OCI-LY1 (cell line): ENCODE measurements around the gene CD2BP2.

Experiments used
- H2AFZ ChIP-seq: fragments of 200-600 bp; sonication (generic), shearing (Covaris generic); 2 replicates; pipeline ENCODE4 v1.6.0; 2014; ENCODE audit warnings: antibody characterized with exemption, mild to moderate bottlenecking, low read length
- H3F3A ChIP-seq: fragments of 200-600 bp; sonication (generic), shearing (Covaris generic); 2 replicates; pipeline ENCODE4 v1.6.0; 2014; ENCODE audit warnings: mild to moderate bottlenecking, antibody characterized with exemption, low read length, moderate library complexity; ENCODE audit not compliant: insufficient read depth
- H3K27ac ChIP-seq: fragments of 200-600 bp; sonication (generic); 2 replicates; pipeline ENCODE4 v1.5.1; 2014; ENCODE audit warnings: low read length, mixed run types, mild to moderate bottlenecking, low read depth; ENCODE audit not compliant: poor library complexity, severe bottlenecking
- H3K27me3 ChIP-seq: fragments of 200-600 bp; sonication (generic); 2 replicates; pipeline ENCODE4 v1.6.0; 2014; ENCODE audit warnings: antibody characterized with exemption, mild to moderate bottlenecking, low read length, moderate library complexity; ENCODE audit not compliant: insufficient read depth
- H3K36me3 ChIP-seq: fragments of 200-600 bp; sonication (generic); 2 replicates; pipeline ENCODE4 v1.6.1; 2014; ENCODE audit warnings: mild to moderate bottlenecking, antibody characterized with exemption, low read length, moderate library complexity, mixed read lengths; ENCODE audit not compliant: insufficient read depth
- H3K4me1 ChIP-seq: fragments of 200-600 bp; sonication (generic); 2 replicates; pipeline ENCODE4 v1.5.1; 2014; ENCODE audit warnings: mild to moderate bottlenecking, low read length, moderate library complexity; ENCODE audit not compliant: insufficient read depth, severe bottlenecking
- H3K4me2 ChIP-seq: fragments of 200-600 bp; sonication (generic), shearing (Covaris generic); 2 replicates; pipeline ENCODE4 v1.6.1; 2014; ENCODE audit warnings: low read length
- H3K4me3 ChIP-seq: fragments of 200-600 bp; sonication (generic); 2 replicates; pipeline ENCODE4 v1.5.1; 2014; ENCODE audit warnings: low read length, low read depth, mild to moderate bottlenecking, mixed read lengths; ENCODE audit not compliant: poor library complexity, severe bottlenecking
- H3K79me2 ChIP-seq: fragments of 200-600 bp; shearing (Covaris generic); 2 replicates; pipeline ENCODE4 v1.6.1; 2016; ENCODE audit warnings: mixed run types, low read length, mixed read lengths; ENCODE audit not compliant: insufficient read depth
- H3K9ac ChIP-seq: fragments of 200-600 bp; sonication (generic), shearing (Covaris generic); 2 replicates; pipeline ENCODE4 v1.6.1; 2014; ENCODE audit warnings: mild to moderate bottlenecking, low read length, mixed read lengths
- H3K9me2 ChIP-seq: fragments of 200-600 bp; sonication (generic), shearing (Covaris generic); 2 replicates; pipeline ENCODE4 v1.6.1; 2014; ENCODE audit warnings: low read depth, mild to moderate bottlenecking, low read length, mixed read lengths
- H3K9me3 ChIP-seq: fragments of 200-600 bp; shearing (Covaris generic); 2 replicates; pipeline ENCODE4 v1.6.1; 2014; ENCODE audit warnings: low read length, mixed read lengths
- H4K20me1 ChIP-seq: fragments of 200-600 bp; sonication (generic), shearing (Covaris generic); 2 replicates; pipeline ENCODE4 v1.6.0; 2016; ENCODE audit warnings: mild to moderate bottlenecking, low read length; ENCODE audit not compliant: insufficient read depth
- CTCF ChIP-seq: fragments of 200-600 bp; sonication (generic), shearing (Covaris generic); IDR thresholded peaks from 2 replicates; pipeline ENCODE4 v1.5.1; 2017; ENCODE audit warnings: mild to moderate bottlenecking, antibody characterized with exemption, low read length, moderate library complexity, mixed read lengths
- EZH2 ChIP-seq: fragments of 200-600 bp; sonication (generic), shearing (Covaris generic); IDR thresholded peaks from 2 replicates; pipeline ENCODE4 v1.8.0; 2017; ENCODE audit warnings: borderline replicate concordance, mixed run types, mild to moderate bottlenecking, antibody characterized with exemption, low read length, moderate library complexity, mixed read lengths

Gene CD2BP2

GRCh38 chr16:30357085-30357714 lies 2.1 kb upstream of the CD2BP2 start:
- Histone ChIP-seq H2AFZ (no peak overlapping the region), H3K9me2 (no peaks in the 10 kb centered on the region), H3K27ac (peak overlapping the region; percentile 71), H4K20me1 (no peaks in the 10 kb centered on the region), H3K9ac (no peak overlapping the region), H3K79me2 (peaks cover 10% of the 10 kb centered on the region; the same call in 1 of the 2 replicates), H3K4me3 (no peak overlapping the region), H3K4me1 (peaks cover 41% of the 10 kb centered on the region), H3K4me2 (peak overlapping the region; percentile 68; the same call in 1 of the 2 replicates), H3K27me3 (no peaks in the 10 kb centered on the region), H3K36me3 (peaks cover 70% of the 10 kb centered on the region), H3F3A (no peaks in the 10 kb centered on the region), H3K9me3 (no peaks in the 10 kb centered on the region)
- TF ChIP-seq CTCF (no peak), EZH2 (no peak)

GRCh38 chr16:30356401-30357084 lies 1.4 kb upstream of the CD2BP2 start:
- no peaks in the 10 kb centered on the region for H3K9me2 ChIP-seq
- H3K9me3 ChIP-seq = no peaks in the 10 kb centered on the region
- TF ChIP-seq EZH2 = no peak
- no peak for TF ChIP-seq CTCF
- no peak overlapping the region for H2AFZ ChIP-seq
- no peaks in the 10 kb centered on the region for H4K20me1 ChIP-seq
- peak overlapping the region; percentile 93; the same call in 1 of the 2 replicates for H3K9ac ChIP-seq
- H3K4me2 ChIP-seq = peak overlapping the region; percentile 68
- no peaks in the 10 kb centered on the region for H3F3A ChIP-seq
- H3K4me3 ChIP-seq = peak overlapping the region; percentile 94
- peaks cover 75% of the 10 kb centered on the region for H3K36me3 ChIP-seq
- H3K27me3 ChIP-seq = no peaks in the 10 kb centered on the region
- H3K4me1 ChIP-seq = peaks cover 48% of the 10 kb centered on the region
- H3K27ac ChIP-seq = peak overlapping the region; percentile 71
- peaks cover 10% of the 10 kb centered on the region; the same call in 1 of the 2 replicates for H3K79me2 ChIP-seq

- no peaks in the 10 kb centered on the region for H3K9me3 ChIP-seq
- H3K9me2 ChIP-seq = no peaks in the 10 kb centered on the region
- peaks cover 54% of the 10 kb centered on the region for H3K4me1 ChIP-seq
- peaks cover 10% of the 10 kb centered on the region; the same call in 1 of the 2 replicates for H3K79me2 ChIP-seq
- H4K20me1 ChIP-seq = no peaks in the 10 kb centered on the region
- peak overlapping the region; percentile 93; the same call in 1 of the 2 replicates for H3K9ac ChIP-seq
- peak overlapping the region; percentile 68 for H3K4me2 ChIP-seq
- peaks cover 75% of the 10 kb centered on the region for H3K36me3 ChIP-seq
- peak overlapping the region; percentile 71 for H3K27ac ChIP-seq
- no peaks in the 10 kb centered on the region for H3K27me3 ChIP-seq
- no peak for TF ChIP-seq EZH2
- TF ChIP-seq CTCF = no peak
- no peak overlapping the region for H2AFZ ChIP-seq
- H3K4me3 ChIP-seq = peak overlapping the region; percentile 94
- no peaks in the 10 kb centered on the region for H3F3A ChIP-seq
These were observed 823 bp upstream of the CD2BP2 start for GRCh38 chr16:30355954-30356308.
